ENCODE data around the gene RIN1. TPM values are rescaled to one million over a fixed set of nuclear protein-coding genes. Genes with fewer than 3 reads are reported as not detected.

Gene RIN1
- total and polyA plus RNA-seq, 2 of the 13 experiments (the other 11 are each of a cell fraction or from before 2014, with no cell fraction given) = 2.4 to 4.1 TPM

GRCh38 chr11:66346476-66347424 is 10.5 kb upstream of the RIN1 start (continued):
- no peak for TF ChIP-seq CEBPB (IDR thresholded peaks at IDR 0.05; ENCODE audit: borderline replicate concordance, low read depth, low read length)
- TF ChIP-seq CERS6 (CRISPR knock-in tag; IDR thresholded peaks at IDR 0.05) = peak; percentile 81; the same call in 1 of the 2 replicates
- no peak for TF ChIP-seq ZBTB44 (CRISPR knock-in tag; IDR thresholded peaks at IDR 0.05)
- TF ChIP-seq ARHGAP35 (CRISPR knock-in tag; IDR thresholded peaks at IDR 0.05; ENCODE audit: borderline replicate concordance) = peak; percentile 83; the same call in 1 of the 2 replicates
- no peak for TF ChIP-seq SRSF9 (IDR thresholded peaks at IDR 0.05; ENCODE audit: borderline replicate concordance, insufficient read depth, low read depth, low read length, poor library complexity, severe bottlenecking)
- no peak for TF ChIP-seq RFX1 (IDR thresholded peaks at IDR 0.05)
- no peak for TF ChIP-seq ZNF549 (CRISPR knock-in tag; IDR thresholded peaks at IDR 0.05)
- peak; percentile 67 for TF ChIP-seq MYC (CRISPR knock-in tag; IDR thresholded peaks at IDR 0.05; ENCODE audit: borderline replicate concordance)
- TF ChIP-seq FOXK2 (IDR thresholded peaks at IDR 0.05) = no peak
- peak; percentile 52; the same call in 1 of the 2 replicates for TF ChIP-seq RXRA (CRISPR knock-in tag; IDR thresholded peaks at IDR 0.05)
- TF ChIP-seq ZNF670 (CRISPR knock-in tag; IDR thresholded peaks at IDR 0.05; ENCODE audit: borderline replicate concordance) = 0 out of 2 replicates have a peak, but pooled peaks have one; percentile 48
- TF ChIP-seq ZNF782 (CRISPR knock-in tag; IDR thresholded peaks at IDR 0.05; ENCODE audit: borderline replicate concordance) = peak; percentile 54; the same call in 1 of the 2 replicates
- TF ChIP-seq ZBTB20 (CRISPR knock-in tag; IDR thresholded peaks at IDR 0.05; ENCODE audit: borderline replicate concordance, low read depth) = no peak
- no peak for TF ChIP-seq MED8 (CRISPR knock-in tag; IDR thresholded peaks at IDR 0.05; ENCODE audit: insufficient replicate concordance)
- TF ChIP-seq ZNF12 (CRISPR knock-in tag; IDR thresholded peaks at IDR 0.05) = no peak
- peak; percentile 96; the same call in 1 of the 2 replicates for TF ChIP-seq ZNF737 (CRISPR knock-in tag; IDR thresholded peaks at IDR 0.05; ENCODE audit: borderline replicate concordance)
- TF ChIP-seq PLSCR1 (CRISPR knock-in tag; IDR thresholded peaks at IDR 0.05; ENCODE audit: borderline replicate concordance) = 0 out of 2 replicates have a peak, but pooled peaks have one; percentile 51
- TF ChIP-seq ARID5B (CRISPR knock-in tag; IDR thresholded peaks at IDR 0.05) = no peak; the same call in 1 of the 2 replicates
- peak; percentile 40; the same call in 1 of the 2 replicates for TF ChIP-seq KMT2A (CRISPR knock-in tag; IDR thresholded peaks at IDR 0.05)
- no peak for TF ChIP-seq ZNF773 (CRISPR knock-in tag; IDR thresholded peaks at IDR 0.05; ENCODE audit: borderline replicate concordance)
- 0 out of 2 replicates have a peak, but pooled peaks have one; percentile 56 for TF ChIP-seq ZNF33B (CRISPR knock-in tag; IDR thresholded peaks at IDR 0.05)

Measured in HepG2 (cell line).